Measurements from ENCODE around the gene ZDHHC13.

- TF ChIP-seq ATF3 (IDR thresholded peaks at IDR 0.05) (no peak), CTCF (IDR thresholded peaks at IDR 0.05; ENCODE audit: low read depth, low read length, missing input control) (no peak), ZBTB33 (IDR thresholded peaks at IDR 0.05) (no peak), JUND (IDR thresholded peaks at IDR 0.05) (no peak), NR2F2 (IDR thresholded peaks at IDR 0.05) (no peak), TAF1 (conservative IDR thresholded peaks at IDR 0.05) (no peak), SP1 (IDR thresholded peaks at IDR 0.05) (no peak), RAD21 (IDR thresholded peaks at IDR 0.05) (no peak), GABPA (IDR thresholded peaks at IDR 0.05 in 1 of 2, conservative IDR thresholded peaks at IDR 0.05 in 1 of 2) (no peak), MAX (IDR thresholded peaks at IDR 0.05) (no peak), EGR1 (IDR thresholded peaks at IDR 0.05; ENCODE audit: low read depth in 2 of 2) (no peak), FOXA2 (IDR thresholded peaks at IDR 0.05) (no peak)
- TF ChIP-seq, protein P1, sequence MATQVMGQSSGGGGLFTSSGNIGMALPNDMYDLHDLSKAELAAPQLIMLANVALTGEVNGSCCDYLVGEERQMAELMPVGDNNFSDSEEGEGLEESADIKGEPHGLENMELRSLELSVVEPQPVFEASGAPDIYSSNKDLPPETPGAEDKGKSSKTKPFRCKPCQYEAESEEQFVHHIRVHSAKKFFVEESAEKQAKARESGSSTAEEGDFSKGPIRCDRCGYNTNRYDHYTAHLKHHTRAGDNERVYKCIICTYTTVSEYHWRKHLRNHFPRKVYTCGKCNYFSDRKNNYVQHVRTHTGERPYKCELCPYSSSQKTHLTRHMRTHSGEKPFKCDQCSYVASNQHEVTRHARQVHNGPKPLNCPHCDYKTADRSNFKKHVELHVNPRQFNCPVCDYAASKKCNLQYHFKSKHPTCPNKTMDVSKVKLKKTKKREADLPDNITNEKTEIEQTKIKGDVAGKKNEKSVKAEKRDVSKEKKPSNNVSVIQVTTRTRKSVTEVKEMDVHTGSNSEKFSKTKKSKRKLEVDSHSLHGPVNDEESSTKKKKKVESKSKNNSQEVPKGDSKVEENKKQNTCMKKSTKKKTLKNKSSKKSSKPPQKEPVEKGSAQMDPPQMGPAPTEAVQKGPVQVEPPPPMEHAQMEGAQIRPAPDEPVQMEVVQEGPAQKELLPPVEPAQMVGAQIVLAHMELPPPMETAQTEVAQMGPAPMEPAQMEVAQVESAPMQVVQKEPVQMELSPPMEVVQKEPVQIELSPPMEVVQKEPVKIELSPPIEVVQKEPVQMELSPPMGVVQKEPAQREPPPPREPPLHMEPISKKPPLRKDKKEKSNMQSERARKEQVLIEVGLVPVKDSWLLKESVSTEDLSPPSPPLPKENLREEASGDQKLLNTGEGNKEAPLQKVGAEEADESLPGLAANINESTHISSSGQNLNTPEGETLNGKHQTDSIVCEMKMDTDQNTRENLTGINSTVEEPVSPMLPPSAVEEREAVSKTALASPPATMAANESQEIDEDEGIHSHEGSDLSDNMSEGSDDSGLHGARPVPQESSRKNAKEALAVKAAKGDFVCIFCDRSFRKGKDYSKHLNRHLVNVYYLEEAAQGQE (IDR thresholded peaks at IDR 0.05), result no peak
These were observed 108.6 kb downstream of the ZDHHC13 start for GRCh38 chr11:19225581-19225980.
